Erythroblast (primary cell): ENCODE results near the gene AGO3.

Experiments used
- DNase-seq, 2 experiments: peaks; one replicate each; lab custom pipeline; 2025; lab: John Stamatoyannopoulos, UW
- GATA1 ChIP-seq: IDR thresholded peaks from 2 replicates; pipeline ENCODE4 v1.6.1; 2011; ENCODE audit warnings: low read depth, mild to moderate bottlenecking, control low read depth, low read length, moderate library complexity
- POLR2A ChIP-seq: IDR thresholded peaks from 2 replicates; pipeline ENCODE4 v1.6.1; 2011; ENCODE audit warnings: mild to moderate bottlenecking, low read length

The AGO3 gene

DNA sequence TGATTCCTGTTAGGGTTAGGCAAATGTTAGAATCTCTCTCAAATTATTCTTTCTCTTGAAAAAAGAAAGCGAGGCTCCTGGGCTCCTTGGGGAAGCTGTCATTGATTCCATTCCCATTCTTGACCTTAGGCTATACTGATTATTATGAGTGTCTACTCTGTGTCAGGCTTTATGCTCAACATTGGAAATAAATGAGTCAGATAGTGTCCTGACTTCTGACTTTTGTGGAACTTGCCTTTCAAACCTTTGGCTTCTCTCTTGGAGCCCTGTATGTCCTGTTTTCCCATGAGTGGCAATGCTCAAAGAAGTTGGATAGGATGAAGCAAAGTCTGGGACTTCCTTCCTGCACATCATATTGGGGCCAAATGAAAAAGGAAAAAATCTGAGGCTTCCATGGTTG, 36.2 kb upstream of the AGO3 start:
- TF ChIP-seq GATA1 = no peak
- no peak for TF ChIP-seq POLR2A
- no peak for DNase-seq

DNA sequence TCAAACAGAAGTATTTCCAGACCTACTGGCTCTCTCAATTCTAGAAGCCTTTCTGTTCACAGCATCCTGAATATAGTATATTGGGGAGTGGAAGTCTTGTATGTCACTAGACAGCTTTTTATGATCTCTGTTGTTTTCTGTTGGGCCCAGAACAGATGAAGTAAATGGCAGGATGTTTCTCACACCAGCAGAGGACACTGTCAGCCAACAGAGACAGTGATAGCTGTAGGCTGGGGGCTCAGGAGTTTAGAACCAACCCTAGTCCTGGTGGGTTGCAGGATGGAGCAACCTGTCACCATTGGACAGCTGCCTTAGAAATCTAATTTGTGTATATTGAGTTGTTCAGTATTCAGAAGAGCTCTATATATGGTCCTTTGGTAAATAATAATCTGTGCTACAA, 31.0 kb upstream of the AGO3 start:
- TF ChIP-seq GATA1 = no peak
- TF ChIP-seq POLR2A = no peak
- DNase-seq = no peak

DNA sequence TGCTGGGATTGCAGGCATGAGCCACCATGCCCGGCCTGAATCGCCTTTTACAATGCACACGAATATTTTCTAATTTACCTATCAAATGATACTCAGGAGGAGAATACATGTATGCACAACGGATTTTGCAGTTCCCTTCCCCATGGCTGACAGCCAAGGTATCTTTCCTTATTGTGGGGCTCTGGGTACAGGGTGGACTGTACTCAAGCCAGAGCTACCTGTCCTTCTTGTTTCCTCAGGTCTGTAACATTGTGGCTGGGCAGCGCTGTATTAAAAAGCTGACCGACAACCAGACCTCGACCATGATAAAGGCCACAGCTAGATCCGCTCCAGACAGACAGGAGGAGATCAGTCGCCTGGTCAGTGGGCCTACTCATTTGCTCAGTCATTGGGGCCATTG, 29.7 kb upstream of the AGO3 start:
- TF ChIP-seq GATA1 (no peak), POLR2A (no peak)

DNA sequence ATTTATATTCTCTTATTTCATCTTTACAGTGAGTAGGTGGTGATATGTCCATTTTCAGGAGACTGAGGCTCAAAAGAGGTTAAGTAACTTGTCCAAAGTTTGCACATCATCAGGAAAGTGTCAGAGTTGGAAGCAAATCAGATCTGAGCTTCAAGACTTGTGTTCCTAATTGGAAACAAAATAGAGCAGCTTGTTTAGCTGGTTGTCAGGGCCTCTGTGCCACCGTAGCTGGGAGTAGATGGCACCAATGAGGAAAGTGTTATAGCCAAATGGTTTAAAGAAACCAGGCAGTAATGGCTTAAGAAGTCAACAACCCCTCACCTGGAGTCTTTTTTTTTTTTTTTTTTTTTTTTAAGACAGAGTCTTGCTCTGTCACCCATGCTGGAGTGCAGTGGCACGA, 28.2 kb upstream of the AGO3 start:
- DNase-seq = no peak

More for the DNA sequence above, 29.7 kb upstream of the AGO3 start:
- no peak for DNase-seq

DNA sequence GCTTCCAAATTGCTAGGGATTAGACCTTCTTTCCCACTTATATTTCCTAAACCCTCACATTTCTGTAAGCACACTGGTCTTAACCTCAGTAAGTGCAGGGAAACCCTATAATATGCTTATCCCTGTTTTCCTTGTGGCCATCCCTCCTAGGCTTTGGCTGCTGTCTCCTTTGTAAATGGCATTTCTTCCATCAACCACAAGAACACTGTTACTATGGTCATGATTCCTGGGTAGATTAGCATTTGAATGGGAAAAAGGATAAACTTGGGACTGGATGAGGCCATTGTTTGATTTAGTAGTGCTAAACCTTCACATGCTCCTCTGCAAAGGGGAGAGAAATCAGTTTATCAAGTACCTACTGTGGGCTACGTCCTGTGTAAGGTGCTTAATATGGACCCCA, 16.2 kb upstream of the AGO3 start:
- no peak for DNase-seq
- no peak for TF ChIP-seq GATA1
- no peak for TF ChIP-seq POLR2A

More for the DNA sequence above, 28.2 kb upstream of the AGO3 start:
- TF ChIP-seq POLR2A (no peak), GATA1 (no peak)

DNA sequence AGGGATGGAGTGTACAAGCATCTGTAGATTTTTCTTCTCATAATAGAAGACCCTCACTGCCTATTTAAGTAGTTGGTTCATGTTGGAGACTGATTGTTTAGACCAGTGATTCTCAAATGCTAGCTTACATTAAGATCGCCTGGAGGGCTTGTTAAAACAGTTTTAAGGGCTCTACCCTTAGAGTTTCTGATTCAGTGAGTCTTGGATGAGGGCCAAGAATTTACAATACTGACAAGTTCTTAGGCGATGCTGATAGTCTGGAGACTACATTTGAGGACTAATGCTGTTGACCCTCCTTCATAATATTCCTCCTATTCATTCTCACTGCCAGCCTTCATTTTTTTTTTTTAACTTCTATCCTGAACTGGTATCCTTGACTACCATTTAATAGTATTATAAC, 15.2 kb upstream of the AGO3 start:
- DNase-seq = no peak
- TF ChIP-seq GATA1 (no peak), POLR2A (no peak)

DNA sequence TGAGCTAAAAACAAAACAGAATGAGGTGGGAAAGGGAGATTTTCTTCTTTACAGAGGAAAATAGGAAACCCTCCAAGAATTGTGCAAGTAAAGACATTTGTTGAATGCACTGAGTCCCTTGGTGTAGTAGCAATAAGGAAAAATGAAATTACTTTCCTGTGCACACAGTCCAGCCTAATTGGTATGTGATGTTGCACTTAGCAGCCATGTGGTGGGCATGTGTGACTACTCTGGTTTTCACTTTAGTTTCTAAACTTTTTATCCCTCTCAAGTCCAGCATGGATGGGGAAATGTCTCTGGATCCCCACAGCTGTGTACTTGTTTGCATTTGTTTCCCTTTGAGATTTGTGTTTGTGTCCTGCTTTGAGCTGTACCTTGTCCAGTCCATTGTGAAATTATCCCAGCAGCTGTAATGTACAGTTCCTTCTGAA, 7.1 kb upstream of the AGO3 start:
- DNase-seq = no peak
- no peak for TF ChIP-seq GATA1
- no peak for TF ChIP-seq POLR2A

DNA sequence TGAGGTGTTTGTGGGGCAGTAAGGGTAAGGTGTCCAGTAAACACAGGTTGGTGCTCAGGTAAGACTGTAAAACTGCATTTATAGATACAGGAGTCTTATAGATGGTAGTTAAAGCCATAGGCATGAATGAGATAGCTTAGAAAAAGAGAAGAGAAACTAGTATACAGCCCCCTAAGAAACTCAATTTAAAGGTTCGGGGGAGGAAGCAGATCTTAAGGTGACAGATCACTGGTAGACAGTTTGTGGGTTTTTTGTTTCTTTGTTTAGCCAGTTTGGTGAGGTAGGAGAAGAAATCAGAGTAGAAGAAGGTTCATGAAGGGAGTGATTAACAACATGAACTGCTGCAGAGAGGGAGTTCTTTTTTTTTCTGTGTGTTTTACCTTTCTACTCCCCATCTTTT, 6.1 kb upstream of the AGO3 start:
- TF ChIP-seq POLR2A = no peak
- no peak for TF ChIP-seq GATA1
- DNase-seq = no peak

DNA sequence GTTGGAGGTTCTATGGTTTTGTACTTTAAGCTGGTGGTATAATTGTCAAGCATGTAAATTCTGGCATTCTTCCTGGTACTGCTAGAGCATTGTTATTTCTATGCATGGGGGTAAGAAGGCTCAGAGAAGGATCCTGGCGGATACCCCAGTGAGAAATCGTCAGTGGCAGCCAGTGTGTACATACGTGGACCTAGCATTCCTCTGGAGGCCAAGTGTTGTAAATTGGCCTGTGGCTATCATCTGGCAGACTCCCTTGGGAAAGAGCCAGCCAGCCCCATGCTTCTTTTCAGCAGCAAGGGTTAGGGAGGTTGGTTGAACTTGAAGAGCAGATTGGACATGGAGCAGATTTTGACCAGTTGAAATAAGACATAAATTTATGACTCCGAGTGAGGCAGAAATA, 5.2 kb upstream of the AGO3 start:
- TF ChIP-seq POLR2A (no peak), GATA1 (no peak)
- no peak for DNase-seq

DNA sequence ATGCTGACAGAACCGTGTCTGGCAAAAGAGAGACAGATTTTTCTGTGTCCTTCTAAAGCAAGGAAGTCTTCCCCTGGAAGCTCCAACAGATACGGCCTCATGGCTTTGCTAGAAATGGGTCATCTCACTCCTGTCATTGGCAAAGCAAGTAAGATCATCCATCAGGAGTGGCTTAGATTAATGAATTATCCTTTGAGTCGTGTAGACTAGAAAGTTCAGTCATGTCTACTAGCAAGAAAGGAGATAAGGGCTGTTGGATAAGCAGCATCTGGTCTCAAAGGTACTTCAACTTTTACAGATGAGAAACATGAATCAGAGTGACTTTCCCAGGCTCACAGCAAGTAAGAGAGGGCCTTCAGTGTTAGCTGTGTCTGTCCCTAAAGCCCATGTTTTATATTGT, 3.4 kb upstream of the AGO3 start:
- no peak for DNase-seq
- no peak for TF ChIP-seq POLR2A
- no peak for TF ChIP-seq GATA1

DNA sequence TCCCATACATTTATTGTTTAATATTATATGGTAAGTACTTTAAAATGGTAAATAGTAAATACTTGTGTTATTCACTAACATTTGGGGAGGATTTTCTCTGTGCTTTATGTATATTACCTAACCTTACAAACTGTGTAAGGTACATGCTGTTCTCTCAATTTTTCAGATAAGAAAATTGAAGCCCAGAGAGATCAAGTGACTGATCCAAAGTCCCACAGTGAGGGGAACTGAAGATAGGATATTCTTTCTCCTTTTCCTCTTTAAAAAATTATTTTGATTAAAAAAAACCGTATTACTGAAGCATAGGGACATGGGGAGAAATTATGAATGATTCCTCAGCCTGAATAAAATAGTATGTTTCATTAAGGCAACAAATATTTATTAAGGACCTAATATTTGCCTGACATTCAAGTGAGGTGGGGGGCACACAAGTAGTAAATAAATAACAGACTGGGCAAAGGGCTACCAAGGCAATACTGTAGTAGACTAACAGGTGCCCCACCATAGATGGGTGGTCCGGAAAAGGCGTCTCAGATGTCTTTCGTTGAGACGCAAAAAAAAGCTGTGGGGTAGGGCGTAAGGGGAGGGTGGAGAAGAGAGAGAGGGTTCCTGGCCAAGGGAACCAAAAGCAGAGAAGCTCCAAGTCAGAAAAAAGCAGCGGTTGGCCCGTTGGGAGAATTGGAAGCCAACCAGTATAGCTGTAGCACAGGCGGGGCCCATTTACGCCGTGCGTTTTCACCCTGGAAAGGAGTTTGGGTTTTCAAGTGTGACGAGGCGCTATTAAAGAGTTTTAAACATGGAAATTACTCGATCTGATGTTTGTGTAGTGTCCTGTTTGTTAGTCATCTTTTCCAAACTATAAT, 944 bp upstream of the AGO3 start:
- DNase-seq = peak; percentile 84 to 85
- TF ChIP-seq GATA1 = no peak
- no peak for TF ChIP-seq POLR2A

DNA sequence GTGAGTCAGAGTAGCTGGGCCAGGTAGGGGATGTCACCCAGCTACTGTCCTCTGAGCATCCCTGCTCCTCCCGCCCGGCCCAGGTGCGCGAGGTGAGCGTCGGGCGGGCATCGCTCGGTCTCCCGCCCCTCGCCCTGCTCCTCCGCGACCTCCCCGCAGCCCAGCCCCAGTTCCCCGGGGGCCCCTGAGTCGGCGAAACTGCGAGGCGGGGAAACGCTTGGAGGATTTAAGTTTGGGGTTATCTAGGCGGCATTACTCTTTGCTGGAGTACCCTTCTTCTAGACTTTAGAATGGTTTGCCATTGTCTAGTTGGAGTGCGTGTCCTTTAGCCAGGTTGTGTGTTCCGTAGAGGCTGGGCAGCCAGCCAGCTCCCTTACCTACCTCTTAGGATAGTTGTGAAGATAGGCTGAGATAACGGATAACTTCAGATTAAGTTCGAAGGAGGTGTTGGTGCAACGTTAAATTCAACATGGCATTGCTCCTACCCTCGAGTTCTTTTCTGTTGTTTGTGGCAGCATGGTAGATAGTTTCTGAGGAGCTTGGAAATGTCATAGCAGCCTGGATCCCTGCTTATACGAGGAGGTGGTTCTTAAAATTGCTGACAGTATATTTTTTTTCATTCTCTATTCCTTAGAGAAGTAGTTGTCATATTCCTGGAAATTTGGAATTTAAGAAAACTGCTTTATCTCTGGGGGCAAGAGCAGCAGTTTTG, 697 bp downstream of the AGO3 start:
- TF ChIP-seq POLR2A (no peak), GATA1 (no peak)
- peak; percentile 57 to 73 for DNase-seq

DNA sequence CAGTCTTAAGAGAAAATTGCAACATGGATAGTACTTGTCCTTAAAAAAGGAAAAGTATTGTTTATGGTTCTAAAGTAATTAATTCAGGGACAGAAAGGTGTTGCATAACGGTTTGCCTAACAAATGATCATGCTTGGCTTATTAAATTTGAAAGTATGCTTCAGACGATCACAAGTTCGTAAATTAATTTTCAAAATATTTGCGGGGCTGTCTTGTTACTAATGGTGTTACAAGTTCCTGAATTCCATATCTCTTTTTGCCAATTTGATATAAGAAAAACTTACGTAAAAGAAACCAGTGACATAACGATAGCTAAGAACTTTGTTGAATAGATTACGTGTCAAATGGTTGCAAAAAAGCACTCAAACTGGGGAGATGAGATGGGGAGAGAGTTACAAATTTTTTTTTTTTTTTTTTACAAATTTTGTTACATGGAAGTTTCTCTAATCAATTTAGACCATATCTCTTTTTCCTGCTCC, 1.3 kb downstream of the AGO3 start:
- DNase-seq = no peak
- TF ChIP-seq GATA1 (no peak), POLR2A (no peak)

DNA sequence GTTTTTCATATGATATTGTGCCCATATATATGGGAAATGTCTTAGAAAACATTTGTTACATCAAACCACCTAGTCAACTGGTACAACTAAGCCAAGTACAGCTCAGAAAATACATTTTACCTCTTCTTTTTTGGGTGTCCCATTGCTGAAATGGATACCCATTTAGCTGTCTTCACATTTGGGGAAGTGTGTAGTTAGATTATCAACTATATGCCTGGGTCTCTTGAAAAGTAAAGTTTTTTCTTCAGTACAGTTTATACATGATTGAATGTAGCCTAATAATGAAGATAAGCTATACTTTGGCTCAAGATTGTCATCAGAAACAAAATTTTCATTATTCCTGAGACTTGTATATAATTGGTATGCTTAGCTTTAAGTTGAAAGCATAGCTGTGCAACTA, 2.0 kb downstream of the AGO3 start:
- no peak for DNase-seq
- TF ChIP-seq POLR2A (no peak), GATA1 (no peak)
